Measurements from ENCODE around the gene CLCA2.
A peak's percentile ranks its signal among the peaks of the same experiment; 100 is the strongest.

The CLCA2 gene

GRCh38 chr1:86421601-86422280 lies 2.2 kb upstream of the CLCA2 start:
- in situ Hi-C loops (cut with MboI; ENCODE audit: low pct_unique_long_range_greater_than_20kb, low sequenced_read_pairs), result no loop called here

GRCh38 chr1:86423473-86423872 lies 498 bp upstream of the CLCA2 start:
- in situ Hi-C loops (cut with MboI; ENCODE audit: low pct_unique_long_range_greater_than_20kb, low sequenced_read_pairs), result no loop called here
- no peak for DNase-seq

More at GRCh38 chr1:86421601-86422280, 2.2 kb upstream of the CLCA2 start:
- DNase-seq, result no peak

GRCh38 chr1:86429122-86429725 lies 5.3 kb downstream of the CLCA2 start:
- peak; percentile 34 for DNase-seq
- in situ Hi-C loops (cut with MboI; ENCODE audit: low pct_unique_long_range_greater_than_20kb, low sequenced_read_pairs), result no loop called here

- peak; percentile 95 for DNase-seq
Observed at GRCh38 chr1:86429835-86430234, 5.9 kb downstream of the CLCA2 start.

GRCh38 chr1:86430376-86430775 lies 6.4 kb downstream of the CLCA2 start:
- in situ Hi-C loops (cut with MboI; ENCODE audit: low pct_unique_long_range_greater_than_20kb, low sequenced_read_pairs), result no loop called here
- no peak for DNase-seq

More at GRCh38 chr1:86429835-86430234, 5.9 kb downstream of the CLCA2 start:
- in situ Hi-C loops (cut with MboI; ENCODE audit: low pct_unique_long_range_greater_than_20kb, low sequenced_read_pairs), result no loop called here

- no peak for DNase-seq
- in situ Hi-C loops (cut with MboI; ENCODE audit: low pct_unique_long_range_greater_than_20kb, low sequenced_read_pairs), result no loop called here
Observed at GRCh38 chr1:86434059-86434458, 10.1 kb downstream of the CLCA2 start.

GRCh38 chr1:86435327-86435726 lies 11.4 kb downstream of the CLCA2 start:
- in situ Hi-C loops (cut with MboI; ENCODE audit: low pct_unique_long_range_greater_than_20kb, low sequenced_read_pairs), result no loop called here
- no peak for DNase-seq

- in situ Hi-C loops (cut with MboI; ENCODE audit: low pct_unique_long_range_greater_than_20kb, low sequenced_read_pairs), result no loop called here
- DNase-seq, result peak; percentile 68
Observed at GRCh38 chr1:86436041-86436440, 12.1 kb downstream of the CLCA2 start.

GRCh38 chr1:86441581-86441980 lies 17.6 kb downstream of the CLCA2 start:
- DNase-seq, result peak; percentile 64
- in situ Hi-C loops (cut with MboI; ENCODE audit: low pct_unique_long_range_greater_than_20kb, low sequenced_read_pairs), result no loop called here

- DNase-seq, result no peak
- in situ Hi-C loops (cut with MboI; ENCODE audit: low pct_unique_long_range_greater_than_20kb, low sequenced_read_pairs), result no loop called here
Observed at GRCh38 chr1:86441997-86442396, 18.0 kb downstream of the CLCA2 start.

GRCh38 chr1:86445919-86446318 lies 21.9 kb downstream of the CLCA2 start:
- in situ Hi-C loops (cut with MboI; ENCODE audit: low pct_unique_long_range_greater_than_20kb, low sequenced_read_pairs), result no loop called here
- no peak for DNase-seq

- in situ Hi-C loops (cut with MboI; ENCODE audit: low pct_unique_long_range_greater_than_20kb, low sequenced_read_pairs), result no loop called here
- DNase-seq, result no peak
Observed at GRCh38 chr1:86447198-86447790, 23.3 kb downstream of the CLCA2 start.

GRCh38 chr1:86448670-86449069 lies 24.7 kb downstream of the CLCA2 start:
- no peak for DNase-seq
- in situ Hi-C loops (cut with MboI; ENCODE audit: low pct_unique_long_range_greater_than_20kb, low sequenced_read_pairs), result no loop called here

- in situ Hi-C loops (cut with MboI; ENCODE audit: low pct_unique_long_range_greater_than_20kb, low sequenced_read_pairs), result no loop called here
Observed at GRCh38 chr1:86449103-86449502, 25.1 kb downstream of the CLCA2 start.

GRCh38 chr1:86450847-86451246 lies 26.9 kb downstream of the CLCA2 start:
- no peak for DNase-seq
- in situ Hi-C loops (cut with MboI; ENCODE audit: low pct_unique_long_range_greater_than_20kb, low sequenced_read_pairs), result no loop called here

More at GRCh38 chr1:86449103-86449502, 25.1 kb downstream of the CLCA2 start:
- DNase-seq, result no peak

- in situ Hi-C loops (cut with MboI; ENCODE audit: low pct_unique_long_range_greater_than_20kb, low sequenced_read_pairs), result no loop called here
- no peak for DNase-seq
Observed at GRCh38 chr1:86453664-86454063, 29.7 kb downstream of the CLCA2 start.

- in situ Hi-C loops (cut with MboI; ENCODE audit: low pct_unique_long_range_greater_than_20kb, low sequenced_read_pairs), result no loop called here
- DNase-seq, result no peak
Observed at GRCh38 chr1:86455073-86455472, 31.1 kb downstream of the CLCA2 start.

GRCh38 chr1:86460998-86461397 lies 37.0 kb downstream of the CLCA2 start:
- DNase-seq, result no peak
- in situ Hi-C loops (cut with MboI; ENCODE audit: low pct_unique_long_range_greater_than_20kb, low sequenced_read_pairs), result no loop called here

- in situ Hi-C loops (cut with MboI; ENCODE audit: low pct_unique_long_range_greater_than_20kb, low sequenced_read_pairs), result no loop called here
- DNase-seq, result no peak
Observed at GRCh38 chr1:86461482-86461881, 37.5 kb downstream of the CLCA2 start.

- no peak for DNase-seq
- in situ Hi-C loops (cut with MboI; ENCODE audit: low pct_unique_long_range_greater_than_20kb, low sequenced_read_pairs), result no loop called here
Observed at GRCh38 chr1:86464819-86465218, 40.8 kb downstream of the CLCA2 start.
